Common myeloid progenitor, CD34-positive (primary cell): ENCODE results near the gene ELOA.
"Not testable (repeated sequence)": the region's sequence is repeated elsewhere in the genome, so short reads cannot be mapped to it uniquely, and the experiment has no call there.

Source experiments
- CTCF ChIA-PET: fragments of 350-600 bp; sonication (Branson Sonifier 250); formaldehyde crosslinking; loops from one replicate; lab custom pipeline; 2021; ENCODE audit warnings: antibody characterized with exemption; lab: Charles Lee
- POLR2A ChIA-PET: fragments of 350-600 bp; sonication (Branson Sonifier 250); formaldehyde crosslinking; loops from one replicate; lab custom pipeline; 2021; ENCODE audit warnings: antibody characterized with exemption; lab: Charles Lee
- DNase-seq, 3 donors: peaks; one replicate each; pipeline versions ENCODE4 v3.0.0 to v3.0.0-alpha.2; 2013
- H3K27ac ChIP-seq, 2 experiments: 1 replicate in 1 of 2; 2 replicates in 1 of 2; pipeline ENCODE4 v1.7.0; 2013; ENCODE audit warnings: inconsistent platforms in 2 of 2, low read length in 2 of 2, mild to moderate bottlenecking in 2 of 2, low read depth in 1 of 2, moderate library complexity in 1 of 2; ENCODE audit not compliant: severe bottlenecking in 2 of 2, insufficient read depth in 1 of 2, poor library complexity in 1 of 2
- H3K27me3 ChIP-seq, 5 experiments: replicated peaks in 2 of 5; 1 replicate in 3 of 5; 2 replicates in 2 of 5; pipeline versions ENCODE4 v1.6.1 to v1.7.0; 2013; ENCODE audit warnings: low read length in 4 of 5, mild to moderate bottlenecking in 2 of 5, moderate library complexity in 2 of 5, inconsistent platforms in 1 of 5; ENCODE audit not compliant: insufficient read depth in 5 of 5, control insufficient read depth in 4 of 5
- H3K36me3 ChIP-seq, 4 experiments: 1 replicate in 2 of 4; 2 replicates in 2 of 4; pipeline versions ENCODE4 v1.6.1 to v1.7.0; 2013; ENCODE audit warnings: low read length in 3 of 4, control low read depth in 1 of 4, mild to moderate bottlenecking in 1 of 4; ENCODE audit not compliant: control insufficient read depth in 4 of 4, insufficient read depth in 4 of 4
- H3K4me1 ChIP-seq, 4 experiments: 1 replicate in 3 of 4; 2 replicates in 1 of 4; pipeline versions ENCODE4 v1.6.1 to v1.7.1; 2013; ENCODE audit warnings: low read length in 3 of 4, mild to moderate bottlenecking in 3 of 4, control low read depth in 1 of 4, inconsistent platforms in 1 of 4, moderate library complexity in 1 of 4; ENCODE audit not compliant: control insufficient read depth in 4 of 4, insufficient read depth in 4 of 4; ENCODE audit errors: control extremely low read depth in 1 of 4
- H3K4me3 ChIP-seq, 7 experiments: 1 replicate in 4 of 7; 2 replicates in 3 of 7; pipeline versions ENCODE4 v1.5.1 to v1.7.0; 2013; ENCODE audit warnings: mild to moderate bottlenecking in 7 of 7, low read length in 6 of 7, moderate library complexity in 6 of 7, inconsistent platforms in 2 of 7, low read depth in 2 of 7, control low read depth in 1 of 7; ENCODE audit not compliant: insufficient read depth in 4 of 7, control insufficient read depth in 1 of 7; ENCODE audit errors: extremely low read depth in 1 of 7
- H3K9me3 ChIP-seq, 5 experiments: 1 replicate in 4 of 5; 2 replicates in 1 of 5; pipeline versions ENCODE4 v1.6.1 to v1.7.1; 2013; ENCODE audit warnings: low read length in 4 of 5, mild to moderate bottlenecking in 2 of 5, inconsistent platforms in 1 of 5, low read depth in 1 of 5, moderate library complexity in 1 of 5; ENCODE audit not compliant: control insufficient read depth in 4 of 5, insufficient read depth in 2 of 5; ENCODE audit errors: control extremely low read depth in 1 of 5
- WGBS: methylation state at CpG from one replicate; pipeline ENCODE4 v1.1.5; 2013; ENCODE audit not compliant: insufficient coverage; 5-methylcytosine and 5-hydroxymethylcytosine counted together

The ELOA gene

GRCh38 chr1:23794732-23795182, 51.5 kb downstream of the ELOA start:
- H3K27me3 ChIP-seq, H3K4me3 ChIP-seq, H3K27ac ChIP-seq, DNase-seq, POLR2A ChIA-PET, H3K9me3 ChIP-seq: not testable (repeated sequence)
- Histone ChIP-seq H3K36me3 (peaks cover 0 to 47% (median 27%) of the 10 kb centered on the region in 4 experiments), H3K4me1 (peaks cover 4 to 47% (median 43%) of the 10 kb centered on the region in 4 experiments)
- 92% methylated on average over 4 of the region's 9 CpGs for WGBS
- CTCF ChIA-PET, result interaction anchor here (0.8 to 2.8 kb wide), 4 partner anchors 12 to 122 kb away, joined by 3 to 10 read pairs (median 3); no protein-coding TSS in a partner anchor

GRCh38 chr1:23795676-23796465, 52.6 kb downstream of the ELOA start:
- no peak overlapping the region for H3K27ac ChIP-seq
- H3K4me1 ChIP-seq, result peaks cover 0 to 43% (median 38%) of the 10 kb centered on the region in 4 experiments
- 94% methylated on average over 11 of the region's 16 CpGs for WGBS
- no peaks in the 10 kb centered on the region for H3K27me3 ChIP-seq
- DNase-seq, result no peak
- CTCF ChIA-PET, result interaction anchor here (1.0 to 2.8 kb wide), 4 partner anchors 9 to 121 kb away, joined by 3 to 10 read pairs (median 4); no protein-coding TSS in a partner anchor
- H3K36me3 ChIP-seq, result peaks cover 0 to 47% (median 27%) of the 10 kb centered on the region in 4 experiments
- POLR2A ChIA-PET, result no interaction called here
- H3K9me3 ChIP-seq, result no peaks in the 10 kb centered on the region
- no peak overlapping the region for H3K4me3 ChIP-seq

- Histone ChIP-seq H3K27me3 (no peaks in the 10 kb centered on the region), H3K27ac (no peak overlapping the region), H3K9me3 (no peaks in the 10 kb centered on the region), H3K36me3 (peaks cover 0 to 47% (median 27%) of the 10 kb centered on the region in 4 experiments), H3K4me1 (peaks cover 0 to 45% (median 40%) of the 10 kb centered on the region in 4 experiments), H3K4me3 (no peak overlapping the region)
- WGBS, result 96% methylated on average over 12 of the region's 17 CpGs
- CTCF ChIA-PET, result interaction anchor here (1.0 to 4.6 kb wide), 8 partner anchors 9 to 120 kb away, joined by 3 to 28 read pairs (median 6); partner anchors contain the start of gene PITHD1
- DNase-seq, result no peak
- POLR2A ChIA-PET, result no interaction called here
These were observed 53.4 kb downstream of the ELOA start for GRCh38 chr1:23796466-23797271.

- peaks cover 0 to 50% (median 27%) of the 10 kb centered on the region in 4 experiments for H3K36me3 ChIP-seq
- CTCF ChIA-PET, result interaction anchor here (0.5 to 4.6 kb wide), 10 partner anchors 8 to 119 kb away, joined by 3 to 28 read pairs (median 4); partner anchors contain the start of genes ELOA and PITHD1
- peaks cover 0 to 34% (median 30%) of the 10 kb centered on the region in 4 experiments for H3K4me1 ChIP-seq
- H3K9me3 ChIP-seq, result no peaks in the 10 kb centered on the region
- no peaks in the 10 kb centered on the region for H3K27me3 ChIP-seq
- DNase-seq, result no peak
- H3K4me3 ChIP-seq, result no peak overlapping the region
- POLR2A ChIA-PET, result interaction anchor here (1.1 to 1.3 kb wide), 2 partner anchors 19 to 26 kb away, joined by 3 to 4 read pairs; partner anchors contain the start of gene PITHD1
- no peak overlapping the region for H3K27ac ChIP-seq
- WGBS, result 97% methylated on average over 16 of the region's 20 CpGs
These were observed 54.5 kb downstream of the ELOA start for GRCh38 chr1:23797478-23798448.

DNA sequence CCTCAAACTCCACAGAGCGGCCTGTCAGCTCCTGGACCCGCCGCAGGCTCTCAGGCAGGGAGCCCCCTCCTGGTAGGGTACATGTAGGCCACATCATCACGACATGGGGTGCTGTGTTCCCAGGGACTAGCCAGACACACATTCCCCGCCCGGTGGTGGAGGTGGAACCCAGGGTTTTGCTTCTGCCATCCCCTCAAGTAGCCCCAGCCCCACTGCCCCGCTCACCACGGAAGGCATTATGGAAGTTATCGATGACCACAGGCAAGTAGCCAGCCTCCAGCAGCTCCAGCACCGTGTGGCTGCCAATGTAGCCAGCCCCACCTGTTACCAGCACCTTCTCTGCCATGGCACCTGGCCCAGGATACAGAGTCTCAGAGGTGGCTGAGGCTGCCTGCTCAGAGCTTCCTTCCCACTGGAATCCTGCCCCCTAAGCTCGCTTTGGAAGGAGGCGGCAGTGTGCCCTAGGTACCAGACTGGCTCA, 55.4 kb downstream of the ELOA start:
- no peaks in the 10 kb centered on the region for H3K9me3 ChIP-seq
- ChIA-PET POLR2A (interaction anchor here (0.6 to 1.3 kb wide), 3 partner anchors 20 to 27 kb away, joined by 3 to 4 read pairs (median 3); partner anchors contain the start of gene PITHD1), CTCF (interaction anchor here (0.5 to 4.6 kb wide), 9 partner anchors 11 to 118 kb away, joined by 3 to 28 read pairs (median 4); partner anchors contain the start of gene PITHD1)
- no peaks in the 10 kb centered on the region for H3K27me3 ChIP-seq
- peaks cover 0 to 24% (median 21%) of the 10 kb centered on the region in 4 experiments for H3K4me1 ChIP-seq
- peak; percentile 48 to 56 (median 51) for DNase-seq
- H3K4me3 ChIP-seq, result no peak overlapping the region
- 91% methylated on average over 12 of the region's 12 CpGs for WGBS
- H3K27ac ChIP-seq, result no peak overlapping the region
- H3K36me3 ChIP-seq, result peaks cover 0 to 43% (median 27%) of the 10 kb centered on the region in 4 experiments

DNA sequence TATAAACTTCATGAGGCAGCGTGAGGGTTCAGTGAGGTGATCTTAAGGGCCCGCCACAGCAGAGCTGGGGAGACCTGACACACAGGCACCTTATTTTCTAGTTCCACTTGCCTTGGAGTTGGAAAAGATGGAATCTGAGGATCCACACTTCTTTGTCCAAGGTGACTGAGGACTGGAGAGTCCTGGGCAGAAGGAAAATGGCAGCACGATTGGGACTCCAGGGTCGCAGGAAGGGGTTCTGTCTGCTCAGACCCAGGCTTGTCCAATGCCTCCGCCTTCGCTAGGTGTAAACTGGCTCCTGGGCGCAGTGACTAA, 55.9 kb downstream of the ELOA start:
- H3K9me3 ChIP-seq, result no peaks in the 10 kb centered on the region
- peak overlapping the region in 5 of 7 experiments; percentile 66 to 89 (median 85) for H3K4me3 ChIP-seq
- POLR2A ChIA-PET, result interaction anchor here (0.6 to 1.3 kb wide), 3 partner anchors 21 to 27 kb away, joined by 3 to 4 read pairs (median 3); partner anchors contain the start of gene PITHD1
- H3K4me1 ChIP-seq, result peaks cover 0 to 23% (median 20%) of the 10 kb centered on the region in 4 experiments
- H3K36me3 ChIP-seq, result peaks cover 0 to 42% (median 27%) of the 10 kb centered on the region in 4 experiments
- H3K27me3 ChIP-seq, result no peaks in the 10 kb centered on the region
- DNase-seq, result no peak
- CTCF ChIA-PET, result interaction anchor here (1.1 to 4.6 kb wide), 5 partner anchors 11 to 117 kb away, joined by 3 to 28 read pairs (median 4); partner anchors contain the start of gene PITHD1
- WGBS, result 61% methylated on average over 6 of the region's 7 CpGs
- no peak overlapping the region for H3K27ac ChIP-seq
